Liver (tissue), 9 donors: ENCODE data around the gene ADAMTS14. TPM values are rescaled to one million over a fixed set of nuclear protein-coding genes. Genes with fewer than 3 reads are reported as not detected.

Experiments
- DNase-seq: peaks from one replicate; pipeline ENCODE4 v3.0.0-alpha.2; 2017; ENCODE audit warnings: low spot score
- H3K27ac ChIP-seq, 2 donors: one replicate each; pipeline ENCODE4 v1.7.0; 2013; ENCODE audit warnings: inconsistent platforms in 2 of 2, low read length in 2 of 2, control low read depth in 1 of 2, low read depth in 1 of 2, mild to moderate bottlenecking in 1 of 2
- H3K27me3 ChIP-seq, 4 donors: one replicate each; pipeline versions ENCODE4 v1.6.1 to v1.7.0; 2013; ENCODE audit warnings: low read length in 3 of 4, inconsistent platforms in 1 of 4, mild to moderate bottlenecking in 1 of 4, moderate library complexity in 1 of 4; ENCODE audit not compliant: control insufficient read depth in 4 of 4, insufficient read depth in 4 of 4
- H3K36me3 ChIP-seq, 4 donors: one replicate each; pipeline versions ENCODE4 v1.6.1 to v1.7.0; 2013; ENCODE audit warnings: low read length in 3 of 4, mild to moderate bottlenecking in 3 of 4, low read depth in 1 of 4, moderate library complexity in 1 of 4; ENCODE audit not compliant: control insufficient read depth in 4 of 4, insufficient read depth in 3 of 4
- H3K4me1 ChIP-seq, 4 donors: one replicate each; pipeline versions ENCODE4 v1.6.1 to v1.7.0; 2013; ENCODE audit warnings: low read length in 3 of 4, mild to moderate bottlenecking in 3 of 4, moderate library complexity in 1 of 4; ENCODE audit not compliant: control insufficient read depth in 4 of 4, insufficient read depth in 4 of 4
- H3K4me3 ChIP-seq, 3 donors: one replicate each; pipeline versions ENCODE4 v1.6.1 to v1.7.0; 2013; ENCODE audit warnings: low read length in 3 of 3, control low read depth in 1 of 3, low read depth in 1 of 3, mild to moderate bottlenecking in 1 of 3
- H3K9ac ChIP-seq, 2 donors: one replicate each; pipeline ENCODE4 v1.7.0; 2013; ENCODE audit warnings: low read length in 2 of 2, mild to moderate bottlenecking in 2 of 2, moderate library complexity in 2 of 2, control low read depth in 1 of 2, low read depth in 1 of 2
- H3K9me3 ChIP-seq, 4 donors: one replicate each; pipeline versions ENCODE4 v1.6.1 to v1.7.0; 2013; ENCODE audit warnings: low read length in 3 of 4; ENCODE audit not compliant: control insufficient read depth in 4 of 4
- ATF3 ChIP-seq: IDR thresholded peaks from 2 replicates; pipeline ENCODE4 v1.6.1; 2016; ENCODE audit warnings: antibody characterized with exemption
- CTCF ChIP-seq: fragments of 150-350 bp; IDR thresholded peaks from 2 replicates; pipeline ENCODE4 v1.5.1; 2017; ENCODE audit warnings: improper control_type of control experiment, low read depth, low read length; ENCODE audit not compliant: missing input control
- EGR1 ChIP-seq, 2 donors: IDR thresholded peaks; 2 replicates each; pipeline ENCODE4 v1.6.1; 2016 to 2018; ENCODE audit warnings: antibody characterized with exemption in 2 of 2, low read depth in 2 of 2
- FOXA1 ChIP-seq: IDR thresholded peaks from 2 replicates; pipeline ENCODE4 v1.6.1; 2016; ENCODE audit warnings: antibody characterized with exemption
- FOXA2 ChIP-seq: IDR thresholded peaks from 2 replicates; pipeline ENCODE4 v1.6.1; 2016; ENCODE audit warnings: antibody characterized with exemption
- GABPA ChIP-seq, 2 donors: IDR thresholded peaks in 1 of 2; conservative IDR thresholded peaks in 1 of 2; 2 replicates each; pipeline ENCODE4 v1.6.1; 2016; ENCODE audit warnings: antibody characterized with exemption in 2 of 2, mild to moderate bottlenecking in 1 of 2, moderate library complexity in 1 of 2
- HNF4A ChIP-seq, 2 donors: conservative IDR thresholded peaks; 2 replicates each; pipeline ENCODE4 v1.6.1; 2016; ENCODE audit warnings: antibody characterized with exemption in 2 of 2, mild to moderate bottlenecking in 2 of 2
- HNF4G ChIP-seq: IDR thresholded peaks from 2 replicates; pipeline ENCODE4 v1.6.1; 2016; ENCODE audit warnings: antibody characterized with exemption
- JUND ChIP-seq, 2 donors: IDR thresholded peaks; 2 replicates each; pipeline ENCODE4 v1.6.1; 2016; ENCODE audit warnings: antibody characterized with exemption in 2 of 2
- MAX ChIP-seq: IDR thresholded peaks from 2 replicates; pipeline ENCODE4 v1.6.1; 2016; ENCODE audit warnings: antibody characterized with exemption
- NR2F2 ChIP-seq: IDR thresholded peaks from 2 replicates; pipeline ENCODE4 v1.6.1; 2016; ENCODE audit warnings: antibody characterized with exemption
- RAD21 ChIP-seq, 2 donors: IDR thresholded peaks; 2 replicates each; pipeline ENCODE4 v1.6.1; 2016; ENCODE audit warnings: antibody characterized with exemption in 2 of 2, mild to moderate bottlenecking in 2 of 2
- REST ChIP-seq: IDR thresholded peaks from 2 replicates; pipeline ENCODE4 v1.6.1; 2016; ENCODE audit warnings: antibody characterized with exemption, mild to moderate bottlenecking
- RXRA ChIP-seq, 2 donors: IDR thresholded peaks; 2 replicates each; pipeline ENCODE4 v1.6.1; 2017 to 2018; ENCODE audit warnings: antibody characterized with exemption in 2 of 2, mild to moderate bottlenecking in 1 of 2
- SP1 ChIP-seq: IDR thresholded peaks from 2 replicates; pipeline ENCODE4 v1.6.1; 2018; ENCODE audit warnings: antibody characterized with exemption, mild to moderate bottlenecking
- TAF1 ChIP-seq: conservative IDR thresholded peaks from 2 replicates; pipeline ENCODE4 v1.6.1; 2016; ENCODE audit warnings: antibody characterized with exemption, mild to moderate bottlenecking
- YY1 ChIP-seq: IDR thresholded peaks from 2 replicates; pipeline ENCODE4 v1.6.1; 2016; ENCODE audit warnings: antibody characterized with exemption, mild to moderate bottlenecking
- ZBTB33 ChIP-seq: IDR thresholded peaks from 2 replicates; pipeline ENCODE4 v1.6.1; 2016; ENCODE audit warnings: antibody characterized with exemption
- WGBS: extraction: QIAGEN DNeasy Blood & Tissue Kit; methylation state at CpG from one replicate; pipeline ENCODE4 v1.1.7; 2013; 5-methylcytosine and 5-hydroxymethylcytosine counted together
- polyA plus RNA-seq, 2 donors: library from polyadenylated mRNA; stranded (reverse) in 1 of 2; unstranded in 1 of 2; fragments of 200-250 nt in 1 of 2; fragments of >200 nt in 1 of 2; fragmentation: Nextera tagmentation in 1 of 2; extraction: Ambion mirVana in 1 of 2; gene quantifications; one replicate each; pipeline versions ENCODE4 v1.2.1 to v1.2.3, GENCODE V29; 2013 to 2015
- total RNA-seq, 2 donors: library from RNA; depleted of rRNA; stranded (reverse); fragments of >200 nt; gene quantifications; one replicate each; pipeline ENCODE4 v1.2.3, GENCODE V29; 2014
- donor health status: healthy.
- donor health status: healthy.
- donor health status: healthy.
- donor health status: healthy.
- donor health status: healthy.

The ADAMTS14 gene
- total and polyA plus RNA-seq, 4 donors, result 0.09 to 0.33 (median 0.13) TPM

GRCh38 chr10:70749756-70750155, 77.5 kb downstream of the ADAMTS14 start:
- no peaks in the 10 kb centered on the region for H3K36me3 ChIP-seq
- H3K9me3 ChIP-seq, result no peaks in the 10 kb centered on the region
- H3K9ac ChIP-seq, result no peak overlapping the region
- no peaks in the 10 kb centered on the region for H3K27me3 ChIP-seq
- no peak for DNase-seq
- H3K27ac ChIP-seq, result no peak overlapping the region
- 98% methylated on average over 10 of the region's 10 CpGs for WGBS
- no peak overlapping the region for H3K4me3 ChIP-seq
- TF ChIP-seq RXRA (IDR thresholded peaks at IDR 0.05), result no peak
- no peak for TF ChIP-seq CTCF
- TF ChIP-seq JUND (IDR thresholded peaks at IDR 0.05), result no peak
- TF ChIP-seq FOXA2, result no peak
- TF ChIP-seq SP1, result no peak
- no peak for TF ChIP-seq RAD21 (IDR thresholded peaks at IDR 0.05)
- TF ChIP-seq HNF4G, result no peak
- TF ChIP-seq MAX, result no peak
- TF ChIP-seq GABPA (IDR thresholded peaks at IDR 0.05 in 1 of 2, conservative IDR thresholded peaks at IDR 0.05 in 1 of 2), result no peak
- no peak for TF ChIP-seq EGR1 (IDR thresholded peaks at IDR 0.05; ENCODE audit: low read depth in 2 of 2)
- TF ChIP-seq NR2F2, result no peak
- no peak for TF ChIP-seq REST
- no peak for TF ChIP-seq FOXA1
- TF ChIP-seq TAF1, result no peak
- H3K4me1 ChIP-seq, result no peaks in the 10 kb centered on the region

- DNase-seq, result no peak
- no peak for TF ChIP-seq HNF4A (conservative IDR thresholded peaks at IDR 0.05)
- no peak for TF ChIP-seq YY1
- no peak for TF ChIP-seq TAF1
- TF ChIP-seq GABPA (IDR thresholded peaks at IDR 0.05 in 1 of 2, conservative IDR thresholded peaks at IDR 0.05 in 1 of 2), result no peak
- TF ChIP-seq EGR1 (IDR thresholded peaks at IDR 0.05; ENCODE audit: low read depth in 2 of 2), result no peak
- no peak for TF ChIP-seq SP1
- TF ChIP-seq CTCF, result no peak
- TF ChIP-seq ZBTB33, result no peak
- no peak for TF ChIP-seq ATF3
- TF ChIP-seq MAX, result no peak
These were observed 77.9 kb downstream of the ADAMTS14 start for GRCh38 chr10:70750156-70750703.

More at GRCh38 chr10:70750156-70750703, 77.9 kb downstream of the ADAMTS14 start:
- Histone ChIP-seq H3K27me3 (no peaks in the 10 kb centered on the region), H3K36me3 (no peaks in the 10 kb centered on the region), H3K9ac (no peak overlapping the region), H3K4me1 (no peaks in the 10 kb centered on the region), H3K9me3 (no peaks in the 10 kb centered on the region), H3K27ac (no peak overlapping the region), H3K4me3 (no peak overlapping the region)
- 60% methylated on average over 3 of the region's 3 CpGs for WGBS
